Activated CD8-positive, alpha-beta memory T cell treated with anti-CD3 and anti-CD28 coated beads, Interleukin-2, amount 50 U/mL, for 24 hours (primary cell): ENCODE data around the gene NAA35.
"Not testable (repeated sequence)": the region's sequence is repeated elsewhere in the genome, so short reads cannot be mapped to it uniquely, and the experiment has no call there.

ENCODE experiments used
- DNase-seq: peaks from one replicate; pipeline ENCODE4 v3.0.0-alpha.2; 2020; ENCODE audit errors: extremely low read depth

Gene NAA35

GRCh38 chr9:85940832-85941621, at the start of gene NAA35:
Gene NAA35, plus strand, starts transcription at chr9:85941146. Its CDS starts 1,014 bp downstream, at chr9:85942160.
- DNase-seq = peak; percentile 96

DNA sequence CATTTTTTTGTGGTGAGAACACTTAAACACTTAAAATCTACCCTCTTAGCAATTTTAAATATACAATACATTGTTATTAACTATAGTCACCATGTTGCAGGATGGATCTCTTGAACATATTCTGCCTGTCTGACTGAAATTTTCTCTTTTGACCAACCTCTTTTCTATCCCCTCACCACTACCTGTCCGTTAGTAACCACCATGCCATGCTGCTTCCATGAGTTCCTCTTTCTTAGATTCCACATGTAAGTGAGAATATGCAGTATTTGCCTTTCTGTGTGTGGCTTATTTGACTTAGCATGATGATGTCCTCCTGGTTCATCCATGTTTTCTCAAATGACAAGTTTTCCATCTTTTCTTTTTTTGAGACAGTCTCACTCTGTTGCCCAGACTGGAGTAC, 48.5 kb upstream of the NAA35 start:
- DNase-seq = no peak

GRCh38 chr9:85895685-85896084, 45.3 kb upstream of the NAA35 start:
- no peak for DNase-seq

- no peak for DNase-seq
These were observed 43.1 kb upstream of the NAA35 start for GRCh38 chr9:85897848-85898247.

- no peak for DNase-seq
These were observed 42.6 kb upstream of the NAA35 start for GRCh38 chr9:85898332-85898731.

DNA sequence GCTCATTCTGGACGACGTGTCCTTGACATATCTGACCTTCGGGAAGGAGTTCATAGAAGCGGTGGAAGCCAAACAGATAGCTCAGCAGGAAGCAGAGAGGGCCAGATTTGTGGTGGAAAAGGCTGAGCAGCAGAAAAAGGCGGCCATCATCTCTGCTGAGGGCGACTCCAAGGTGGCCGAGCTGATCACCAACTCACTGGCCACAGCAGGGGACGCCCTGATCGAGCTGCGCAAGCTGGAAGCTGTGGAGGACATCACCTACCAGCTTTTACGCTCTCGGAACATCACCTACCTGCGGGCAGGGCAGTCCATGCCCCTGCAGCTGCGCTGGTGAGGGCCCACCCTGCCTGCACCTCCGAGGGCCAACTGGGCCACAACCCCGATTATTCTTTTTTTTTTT, 41.6 kb upstream of the NAA35 start:
- no peak for DNase-seq

GRCh38 chr9:85900504-85901201, 40.3 kb upstream of the NAA35 start:
- DNase-seq = no peak

DNA sequence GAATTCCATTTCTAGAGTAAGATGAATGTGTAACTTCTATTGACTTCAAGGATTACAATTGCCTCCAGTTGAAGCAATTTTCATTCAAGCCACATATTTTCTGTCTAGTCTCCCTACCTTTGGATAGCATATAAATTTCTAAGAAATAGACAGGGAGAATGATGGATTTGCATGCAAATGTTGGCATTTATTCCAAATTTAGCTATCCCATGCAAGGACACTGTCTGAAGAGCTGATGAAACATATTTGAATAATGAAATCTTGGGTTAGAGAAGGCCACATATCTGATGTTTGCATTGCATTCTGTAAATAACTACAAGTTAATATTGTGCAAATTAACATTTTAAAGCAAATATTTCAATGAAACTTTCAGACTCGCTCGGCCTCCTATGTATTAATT, 36.0 kb upstream of the NAA35 start:
- no peak for DNase-seq

- DNase-seq = no peak
These were observed 35.0 kb upstream of the NAA35 start for GRCh38 chr9:85905957-85906356.

- DNase-seq = no peak
These were observed 31.6 kb upstream of the NAA35 start for GRCh38 chr9:85909390-85909789.

DNA sequence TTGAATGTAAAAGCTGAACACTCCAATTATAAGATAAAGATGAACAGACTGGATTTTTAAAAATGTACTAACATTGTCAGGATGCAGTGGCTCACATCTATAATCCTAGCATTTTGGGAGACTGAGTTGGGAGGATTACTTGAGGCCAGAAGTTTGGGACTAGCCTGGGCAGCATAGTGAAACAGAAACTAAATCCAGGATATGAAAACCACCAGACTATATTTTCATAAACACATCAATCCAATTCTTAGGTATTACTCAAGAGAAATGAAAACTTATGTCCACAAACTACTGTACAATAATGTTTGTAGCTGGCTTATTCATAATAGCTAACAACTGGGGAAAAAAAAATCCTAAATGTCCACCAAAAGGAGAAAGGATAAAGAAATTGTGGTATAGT, 26.8 kb upstream of the NAA35 start:
- DNase-seq = no peak

DNA sequence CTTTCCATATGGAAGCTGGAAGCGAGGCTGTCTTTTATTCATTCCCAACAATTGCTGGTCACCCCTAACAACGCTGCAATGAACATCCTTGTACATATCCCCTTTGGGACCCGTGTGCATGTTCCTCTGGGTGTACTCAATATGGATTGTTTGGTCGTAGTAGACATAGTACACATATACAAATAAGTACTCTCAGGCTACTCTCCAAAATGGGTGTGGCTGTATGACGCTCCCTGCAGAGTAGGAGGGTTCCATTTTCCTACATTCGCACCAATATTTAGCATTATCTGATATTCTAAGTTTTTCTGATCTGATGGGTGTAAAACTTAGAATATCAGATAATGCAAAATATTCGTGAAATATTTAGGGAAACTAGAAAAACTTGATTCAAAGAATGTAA, 23.2 kb upstream of the NAA35 start:
- DNase-seq = no peak

- no peak for DNase-seq
These were observed 15.5 kb upstream of the NAA35 start for GRCh38 chr9:85925493-85925892.

- no peak for DNase-seq
These were observed 13.9 kb upstream of the NAA35 start for GRCh38 chr9:85927076-85927475.

GRCh38 chr9:85931495-85931894, 9.5 kb upstream of the NAA35 start:
- DNase-seq = no peak

GRCh38 chr9:85935950-85936349, 5.0 kb upstream of the NAA35 start:
- not testable (repeated sequence) for DNase-seq

DNA sequence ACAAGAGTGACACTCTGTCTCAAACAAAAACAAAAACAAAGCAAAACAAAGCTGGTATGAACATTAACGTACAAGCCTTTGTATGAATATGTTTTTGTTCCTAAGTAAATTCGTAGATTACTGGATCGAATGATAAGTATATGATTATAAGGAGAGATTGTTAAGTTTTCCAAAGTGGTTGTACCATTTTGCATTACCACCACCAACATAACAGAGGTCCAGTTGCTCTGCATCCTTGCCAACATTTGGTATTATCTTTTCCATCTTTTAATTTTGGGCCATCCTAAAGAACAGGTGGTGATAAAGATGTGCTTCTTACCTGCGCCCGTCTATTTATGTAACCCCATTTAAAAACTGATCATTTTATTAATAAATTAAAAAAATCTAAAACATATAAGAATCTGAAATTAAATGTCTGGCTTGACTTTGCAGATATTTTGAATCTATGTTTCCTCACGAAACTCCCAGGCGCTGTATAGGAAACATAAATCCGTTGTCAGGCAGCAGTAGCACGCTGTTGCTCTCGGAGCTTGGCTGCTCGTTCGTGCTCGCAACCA, 593 bp upstream of the NAA35 start:
- DNase-seq = no peak

DNA sequence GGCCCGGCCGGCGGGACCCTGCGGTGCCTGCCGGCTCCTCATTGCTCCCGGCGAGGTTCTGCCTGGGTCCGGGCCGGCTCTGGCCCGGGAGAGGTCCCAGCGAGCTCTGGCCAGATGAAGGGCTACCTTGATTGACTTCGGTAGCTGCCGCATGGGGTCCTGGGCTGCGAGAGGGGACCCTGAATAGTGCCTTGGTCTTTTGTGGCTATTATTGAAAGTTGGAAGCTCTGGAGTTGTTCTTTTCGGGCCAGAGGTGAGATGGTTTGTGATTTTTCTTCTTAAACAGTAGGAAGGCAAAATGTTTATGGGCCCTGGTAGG, 635 bp downstream of the NAA35 start:
- DNase-seq = no peak

- DNase-seq = no peak
These were observed 1.3 kb downstream of the NAA35 start for GRCh38 chr9:85941966-85942912.

GRCh38 chr9:85942913-85943709, 2.2 kb downstream of the NAA35 start:
- DNase-seq = no peak

GRCh38 chr9:85943757-85944430, 2.9 kb downstream of the NAA35 start:
- DNase-seq = no peak
